ENCODE data around the gene RASGRF2. TPM values are rescaled to one million over a fixed set of nuclear protein-coding genes. Genes with fewer than 3 reads are reported as not detected.
"Not testable (repeated sequence)": the region's sequence is repeated elsewhere in the genome, so short reads cannot be mapped to it uniquely, and the experiment has no call there.

The RASGRF2 gene
- total RNA-seq, 1 experiment from 2014 or later = 9.1 TPM

GRCh38 chr5:81121836-81122630 is 161.9 kb downstream of the RASGRF2 start:
- Histone ChIP-seq H3K36me3 (ENCODE audit: insufficient read depth, low read length, poor library complexity, severe bottlenecking) (no peaks in the 10 kb centered on the region), H3K9me3 (ENCODE audit: low read depth, low read length, poor library complexity, severe bottlenecking) (no peaks in the 10 kb centered on the region), H3K4me3 (ENCODE audit: low read depth, low read length, poor library complexity, severe bottlenecking) (no peak overlapping the region), H3K27me3 (replicated peaks; ENCODE audit: insufficient read depth, low read depth, low read length, poor library complexity) (no peaks in the 10 kb centered on the region), H3K27ac (ENCODE audit: low read depth, low read length, poor library complexity, severe bottlenecking) (peak overlapping the region; percentile 67), H3K4me1 (ENCODE audit: insufficient read depth, low read length, poor library complexity, severe bottlenecking) (peaks cover 25% of the 10 kb centered on the region)
- BruUV-seq (replicated peaks) = no TSS peak
- TF ChIP-seq EZH2 (IDR thresholded peaks at IDR 0.05; ENCODE audit: borderline replicate concordance, low read depth, low read length, poor library complexity, severe bottlenecking) = no peak
- no peak for TF ChIP-seq CTCF (conservative IDR thresholded peaks at IDR 0.05; ENCODE audit: low read depth, low read length)
- peak; percentile 84 for DNase-seq (ENCODE audit: low spot score)
- intact Hi-C loops (cut with micrococcal nuclease; ENCODE audit: unreplicated experiment) = no loop called here
- POLR2A ChIA-PET (ENCODE audit: low non-redundant PET) = interaction anchor here (0.7 kb wide), 1 partner anchor 205 kb away, joined by 4 read pairs; no protein-coding TSS in a partner anchor
- CTCF ChIA-PET = interaction anchor here (2.4 kb wide), 1 partner anchor 14 kb away, joined by 9 read pairs; no protein-coding TSS in a partner anchor

GRCh38 chr5:81124689-81125088 is 164.5 kb downstream of the RASGRF2 start:
- intact Hi-C loops (cut with micrococcal nuclease; ENCODE audit: unreplicated experiment); H3K27me3 ChIP-seq (replicated peaks; ENCODE audit: insufficient read depth, low read depth, low read length, poor library complexity); BruUV-seq (replicated peaks); H3K9me3 ChIP-seq (ENCODE audit: low read depth, low read length, poor library complexity, severe bottlenecking); H3K27ac ChIP-seq (ENCODE audit: low read depth, low read length, poor library complexity, severe bottlenecking); POLR2A ChIA-PET (ENCODE audit: low non-redundant PET); CTCF ChIA-PET; DNase-seq (ENCODE audit: low spot score); H3K4me3 ChIP-seq (ENCODE audit: low read depth, low read length, poor library complexity, severe bottlenecking); H3K36me3 ChIP-seq (ENCODE audit: insufficient read depth, low read length, poor library complexity, severe bottlenecking): not testable (repeated sequence)
- H3K4me1 ChIP-seq (ENCODE audit: insufficient read depth, low read length, poor library complexity, severe bottlenecking) = peaks cover 25% of the 10 kb centered on the region

GRCh38 chr5:81125959-81126358 is 165.8 kb downstream of the RASGRF2 start:
- H3K27me3 ChIP-seq (replicated peaks; ENCODE audit: insufficient read depth, low read depth, low read length, poor library complexity) = no peaks in the 10 kb centered on the region
- ChIA-PET CTCF (no interaction called here), POLR2A (ENCODE audit: low non-redundant PET) (no interaction called here)
- intact Hi-C loops (cut with micrococcal nuclease; ENCODE audit: unreplicated experiment) = no loop called here
- H3K36me3 ChIP-seq (ENCODE audit: insufficient read depth, low read length, poor library complexity, severe bottlenecking) = no peaks in the 10 kb centered on the region
- TF ChIP-seq EZH2 (IDR thresholded peaks at IDR 0.05; ENCODE audit: borderline replicate concordance, low read depth, low read length, poor library complexity, severe bottlenecking) = no peak
- TF ChIP-seq CTCF (conservative IDR thresholded peaks at IDR 0.05; ENCODE audit: low read depth, low read length) = no peak
- H3K4me3 ChIP-seq (ENCODE audit: low read depth, low read length, poor library complexity, severe bottlenecking) = no peak overlapping the region
- H3K27ac ChIP-seq (ENCODE audit: low read depth, low read length, poor library complexity, severe bottlenecking) = no peak overlapping the region
- H3K9me3 ChIP-seq (ENCODE audit: low read depth, low read length, poor library complexity, severe bottlenecking) = no peaks in the 10 kb centered on the region
- no peak for DNase-seq (ENCODE audit: low spot score)
- peaks cover 23% of the 10 kb centered on the region for H3K4me1 ChIP-seq (ENCODE audit: insufficient read depth, low read length, poor library complexity, severe bottlenecking)
- no TSS peak for BruUV-seq (replicated peaks)

- ChIA-PET CTCF (no interaction called here), POLR2A (ENCODE audit: low non-redundant PET) (no interaction called here)
- no peak for TF ChIP-seq CTCF (conservative IDR thresholded peaks at IDR 0.05; ENCODE audit: low read depth, low read length)
- TF ChIP-seq EZH2 (IDR thresholded peaks at IDR 0.05; ENCODE audit: borderline replicate concordance, low read depth, low read length, poor library complexity, severe bottlenecking) = no peak
- no peak for DNase-seq (ENCODE audit: low spot score)
- BruUV-seq (replicated peaks) = no TSS peak
- Histone ChIP-seq H3K4me1 (ENCODE audit: insufficient read depth, low read length, poor library complexity, severe bottlenecking) (no peaks in the 10 kb centered on the region), H3K36me3 (ENCODE audit: insufficient read depth, low read length, poor library complexity, severe bottlenecking) (no peaks in the 10 kb centered on the region), H3K4me3 (ENCODE audit: low read depth, low read length, poor library complexity, severe bottlenecking) (no peak overlapping the region), H3K9me3 (ENCODE audit: low read depth, low read length, poor library complexity, severe bottlenecking) (no peaks in the 10 kb centered on the region), H3K27me3 (replicated peaks; ENCODE audit: insufficient read depth, low read depth, low read length, poor library complexity) (no peaks in the 10 kb centered on the region), H3K27ac (ENCODE audit: low read depth, low read length, poor library complexity, severe bottlenecking) (no peak overlapping the region)
- intact Hi-C loops (cut with micrococcal nuclease; ENCODE audit: unreplicated experiment) = no loop called here
These were observed 168.3 kb downstream of the RASGRF2 start for GRCh38 chr5:81128416-81128815.

All from A673 (cell line).